Thyroid gland (tissue), 4 donors: ENCODE results near the gene RAPGEF4.

Experiments
- CTCF ChIP-seq, 6 experiments: fragments of 200-600 bp in 3 of 6; fragments of 450-650 bp in 3 of 6; sonication (generic) in 3 of 6; IDR thresholded peaks; one replicate each; pipeline ENCODE4 v1.5.1; 2016 to 2019; ENCODE audit warnings: antibody characterized with exemption in 6 of 6, mild to moderate bottlenecking in 2 of 6, inconsistent platforms in 1 of 6, moderate library complexity in 1 of 6
- POLR2A ChIP-seq, 2 donors: fragments of 450-650 bp; IDR thresholded peaks; one replicate each; pipeline ENCODE4 v1.6.1; 2017; ENCODE audit warnings: antibody characterized with exemption in 2 of 2, mild to moderate bottlenecking in 2 of 2, moderate library complexity in 1 of 2

DNA sequence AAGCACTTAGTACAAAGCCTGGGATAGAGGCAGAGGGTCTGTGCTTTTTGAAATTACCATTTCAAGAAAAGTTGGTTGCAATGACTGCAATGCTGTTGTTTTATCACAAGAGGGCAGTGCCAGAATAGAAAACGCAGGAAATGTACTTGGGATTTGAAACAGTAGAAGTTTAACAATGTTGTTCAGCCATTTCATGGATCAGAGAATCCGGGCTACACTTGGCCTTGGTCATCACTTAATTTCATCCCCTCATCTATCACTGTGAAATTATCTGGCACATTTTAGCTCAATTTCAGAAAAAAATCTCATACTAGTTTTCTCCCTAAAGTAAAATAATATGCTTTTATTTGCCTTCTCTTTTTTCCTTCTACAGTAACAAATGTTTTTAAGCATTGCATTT is 70.8 kb downstream of the RAPGEF4 start:
- TF ChIP-seq CTCF (IDR thresholded peaks at IDR 0.05), result peak; percentile 31 to 89 (median 76)
- TF ChIP-seq POLR2A (IDR thresholded peaks at IDR 0.05), result no peak
